HG03039 (cell line): ENCODE measurements around the gene PON3.
"Not testable (repeated sequence)": the region's sequence is repeated elsewhere in the genome, so short reads cannot be mapped to it uniquely, and the experiment has no call there.

Source experiments
- ATAC-seq: cut with Tn5 transposase; IDR thresholded peaks from one replicate; pipeline ENCODE4 v1.9.1; 2021; ENCODE audit warnings: mild to moderate bottlenecking, moderate library complexity; ENCODE audit not compliant: unreplicated experiment

PON3 gene

DNA sequence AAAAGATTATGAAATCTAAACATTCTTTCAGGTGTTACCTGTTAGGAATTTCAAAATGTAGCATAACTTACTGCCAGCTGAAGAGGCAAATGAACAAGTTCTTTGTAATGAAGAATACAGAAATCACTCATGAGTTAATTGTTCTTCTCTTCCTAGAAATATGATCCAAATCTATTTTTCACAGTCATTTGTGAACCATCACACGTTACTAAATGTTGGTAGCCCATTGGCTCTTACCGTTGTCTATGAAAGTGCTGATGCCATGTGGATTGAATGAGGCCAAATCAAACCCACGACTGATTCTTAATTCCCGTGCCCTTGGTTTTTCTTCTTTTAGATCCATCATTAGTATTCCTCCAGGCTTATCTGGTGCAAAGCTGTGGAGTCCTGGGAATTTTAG, 15.9 kb upstream of the PON3 start:
- no peak for ATAC-seq

- no peak for ATAC-seq
Observed at GRCh38 chr7:95411666-95412065, 15.5 kb upstream of the PON3 start.

- ATAC-seq = no peak
Observed at GRCh38 chr7:95411036-95411435, 14.9 kb upstream of the PON3 start.

GRCh38 chr7:95407751-95408150, 11.6 kb upstream of the PON3 start:
- no peak for ATAC-seq

DNA sequence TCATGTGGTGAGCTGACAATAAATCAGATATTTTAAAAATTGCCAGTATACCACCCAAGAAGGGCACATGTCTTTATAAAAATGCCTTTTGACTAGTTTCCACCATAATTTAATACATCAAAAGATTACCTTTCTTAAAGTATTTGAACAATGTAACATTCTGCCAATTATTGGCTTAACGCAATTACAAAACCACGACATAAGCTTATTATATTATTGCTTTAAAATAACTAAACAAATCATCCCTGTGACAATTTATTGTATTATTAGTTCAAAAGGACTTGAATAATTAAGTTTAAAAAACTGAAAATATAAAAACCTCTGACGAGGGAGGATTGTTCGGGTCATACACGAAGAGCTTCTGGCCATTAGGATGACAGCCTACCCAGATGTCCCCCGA, 9.6 kb upstream of the PON3 start:
- ATAC-seq = no peak

GRCh38 chr7:95405208-95405607, 9.0 kb upstream of the PON3 start:
- ATAC-seq = no peak

DNA sequence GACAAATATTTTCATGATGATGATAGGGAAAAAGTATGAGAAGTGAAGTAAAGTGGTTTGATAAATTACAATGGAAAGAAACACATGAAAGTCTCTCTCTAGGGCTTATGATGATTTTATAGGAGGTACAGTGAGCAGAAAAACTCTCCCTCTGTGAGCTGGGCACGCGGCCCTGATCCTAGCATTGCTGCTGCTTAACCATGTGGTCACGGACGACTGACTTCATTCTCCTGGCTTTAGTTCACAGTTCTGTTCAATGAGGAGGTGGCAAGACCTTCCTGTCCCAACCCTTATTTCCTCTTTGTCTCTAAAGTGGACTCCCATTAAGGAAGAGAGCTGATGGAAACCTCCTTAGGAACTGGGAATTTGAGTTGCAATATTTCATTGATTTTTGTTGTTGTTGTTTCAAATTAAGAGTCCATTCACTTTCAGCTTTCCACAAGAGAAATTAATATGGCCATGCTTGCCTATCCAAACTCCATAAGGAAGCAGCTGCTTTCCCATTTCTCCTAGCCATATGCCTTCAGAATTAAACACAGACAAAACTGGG, 8.2 kb upstream of the PON3 start:
- no peak for ATAC-seq

DNA sequence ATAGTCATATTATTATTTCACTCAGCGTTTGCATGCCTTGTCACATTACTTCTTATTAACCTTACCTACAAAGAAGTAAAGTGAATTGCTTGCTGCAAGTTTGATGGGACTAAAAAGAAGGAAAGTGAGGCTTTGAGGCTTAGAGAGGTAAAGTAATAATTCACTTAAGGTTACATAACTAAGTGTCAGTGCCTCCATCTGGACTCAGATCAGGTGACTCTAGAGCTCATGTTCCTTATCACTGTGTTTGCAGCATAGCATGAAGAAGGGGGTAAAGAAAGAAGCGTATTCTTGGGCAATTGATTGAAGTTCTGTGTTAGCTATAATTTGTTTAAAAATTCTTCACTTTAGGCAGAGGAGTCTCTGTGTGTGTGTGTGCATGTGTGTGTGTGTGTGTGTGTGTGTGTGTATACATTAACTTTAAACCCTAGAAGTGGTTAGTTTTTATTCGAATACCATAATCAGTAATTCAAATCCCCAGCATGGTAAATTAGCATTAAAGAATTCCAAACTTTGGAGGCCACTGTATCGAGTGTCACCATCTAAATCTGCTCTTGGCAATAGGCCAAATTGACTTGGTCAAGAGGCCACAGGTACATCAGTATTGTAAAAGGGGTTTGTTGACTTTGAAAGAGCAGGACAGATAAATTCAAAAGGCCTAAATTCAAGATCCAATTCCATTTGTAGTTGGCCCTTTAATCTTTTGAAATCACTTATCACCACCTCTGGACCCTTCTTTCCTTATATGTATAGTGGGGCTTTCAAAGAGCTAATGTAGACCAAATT, 2.2 kb upstream of the PON3 start:
- no peak for ATAC-seq

DNA sequence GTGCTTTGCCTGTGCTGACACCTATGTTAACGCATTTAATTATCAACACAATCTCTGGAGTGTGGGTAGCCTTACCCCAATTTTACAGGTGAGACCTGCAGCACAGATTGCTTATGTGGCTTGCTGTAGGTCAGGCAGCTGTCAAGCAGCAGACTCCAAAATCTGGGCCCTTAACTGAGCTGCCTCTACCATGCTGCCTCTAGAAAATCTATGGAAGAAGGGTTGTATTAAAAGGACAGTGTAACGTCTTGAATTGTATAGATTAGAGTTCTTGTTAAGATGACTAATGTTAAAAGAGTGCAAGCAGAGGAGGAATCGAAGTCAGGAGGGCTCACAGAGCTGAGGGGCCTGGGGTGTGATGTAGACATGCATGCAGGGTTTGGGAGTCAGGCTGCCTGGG, 1.2 kb upstream of the PON3 start:
- ATAC-seq = no peak

- ATAC-seq = no peak
Observed at GRCh38 chr7:95395755-95396135, 430 bp downstream of the PON3 start.

GRCh38 chr7:95394370-95394769, 1.8 kb downstream of the PON3 start:
- no peak for ATAC-seq

DNA sequence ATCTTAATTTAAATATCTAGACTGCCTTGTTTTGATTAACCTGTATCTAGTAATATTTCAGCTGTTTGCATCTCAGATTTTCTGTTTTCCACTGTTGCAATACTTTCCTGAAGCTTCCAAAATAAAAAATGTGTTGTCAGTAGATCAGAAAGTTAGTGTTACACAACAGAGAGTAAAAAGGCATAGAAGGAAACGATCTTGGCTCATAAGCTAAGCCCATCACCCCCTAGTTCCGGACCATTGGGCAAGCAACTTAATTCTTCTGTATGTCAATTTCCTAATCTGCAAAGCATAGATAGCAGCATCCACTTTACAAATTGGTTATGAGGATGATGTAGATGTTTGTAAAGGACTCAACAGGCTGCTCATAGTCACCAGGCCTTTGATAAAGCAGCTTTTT, 4.4 kb downstream of the PON3 start:
- no peak for ATAC-seq

DNA sequence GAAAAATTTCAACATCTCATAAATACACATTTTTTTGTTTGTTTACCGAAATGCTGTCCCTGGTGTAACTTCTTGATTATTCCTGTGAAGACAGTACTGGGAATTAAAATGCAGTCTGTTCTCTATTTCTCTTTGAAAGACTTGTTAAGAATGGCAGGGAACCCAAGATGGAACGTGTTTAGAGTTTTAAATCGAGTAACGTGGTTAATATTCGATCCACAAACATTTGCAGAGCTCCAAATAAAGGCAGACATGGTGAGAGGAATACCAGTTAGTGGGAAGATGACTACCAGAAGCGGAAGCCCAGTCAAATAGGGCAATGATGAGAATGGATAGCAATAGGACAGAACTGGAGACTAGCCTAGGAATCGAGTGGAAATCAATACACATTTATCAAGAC, 6.7 kb downstream of the PON3 start:
- no peak for ATAC-seq

- ATAC-seq = not testable (repeated sequence)
Observed at GRCh38 chr7:95379457-95379856, 16.7 kb downstream of the PON3 start.

DNA sequence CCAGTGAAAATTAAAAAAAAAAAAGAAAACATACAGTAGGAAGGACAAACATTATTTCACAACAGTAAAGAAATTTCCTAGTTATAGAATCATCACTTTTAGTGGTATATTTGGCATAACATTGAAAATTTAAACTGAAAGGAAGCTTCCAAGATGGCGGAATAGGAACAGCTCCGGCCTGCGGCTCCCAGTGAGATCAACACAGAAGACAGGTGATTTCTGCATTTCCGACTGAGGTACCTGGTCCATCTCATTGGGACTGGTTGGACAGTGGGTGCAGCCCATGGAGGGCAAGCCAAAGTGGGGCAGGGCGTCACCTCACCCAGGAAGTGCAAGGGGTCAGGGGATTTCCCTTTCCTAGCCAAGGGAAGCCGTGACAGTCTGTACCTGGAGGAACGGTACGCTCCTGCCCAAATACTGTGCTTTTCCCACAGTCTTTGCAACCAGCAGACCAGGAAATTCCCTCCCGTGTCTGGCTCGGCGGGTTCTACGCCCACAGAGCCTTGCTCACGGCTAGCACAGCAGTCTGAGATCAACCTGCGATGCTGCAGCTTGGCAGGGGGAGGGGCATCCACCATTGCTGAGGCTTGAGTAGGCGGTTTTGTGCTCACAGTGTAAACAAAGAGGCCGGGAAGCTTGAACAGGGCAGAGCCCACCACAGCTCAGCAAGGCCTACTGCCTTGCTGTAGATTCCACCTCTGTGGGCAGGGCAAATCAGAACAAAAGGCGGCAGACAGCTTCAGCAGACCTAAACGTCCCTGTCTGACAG, 19.4 kb downstream of the PON3 start:
- no peak for ATAC-seq

- ATAC-seq = no peak
Observed at GRCh38 chr7:95375591-95376257, 20.5 kb downstream of the PON3 start.

DNA sequence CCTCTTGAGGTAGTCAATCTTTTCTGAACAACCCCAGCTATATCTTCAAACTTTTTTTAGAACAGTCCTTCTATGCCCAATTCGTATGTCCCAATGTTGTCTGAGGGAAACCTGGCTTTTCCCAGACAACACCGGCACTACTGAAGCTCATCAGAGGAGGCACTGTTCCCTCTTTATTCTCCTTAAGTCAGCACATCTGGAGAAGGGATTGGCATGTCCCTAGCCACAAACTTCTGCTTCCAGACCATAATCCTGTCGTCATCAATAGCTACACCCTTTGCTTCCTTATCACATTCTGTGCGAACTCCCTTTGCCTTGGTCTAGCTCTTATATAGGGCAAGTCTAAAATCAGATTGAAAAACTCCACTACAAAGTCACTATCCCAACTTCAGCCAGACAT, 22.9 kb downstream of the PON3 start:
- no peak for ATAC-seq

GRCh38 chr7:95368235-95368634, 27.9 kb downstream of the PON3 start:
- no peak for ATAC-seq

GRCh38 chr7:95367606-95368005, 28.6 kb downstream of the PON3 start:
- ATAC-seq = no peak

DNA sequence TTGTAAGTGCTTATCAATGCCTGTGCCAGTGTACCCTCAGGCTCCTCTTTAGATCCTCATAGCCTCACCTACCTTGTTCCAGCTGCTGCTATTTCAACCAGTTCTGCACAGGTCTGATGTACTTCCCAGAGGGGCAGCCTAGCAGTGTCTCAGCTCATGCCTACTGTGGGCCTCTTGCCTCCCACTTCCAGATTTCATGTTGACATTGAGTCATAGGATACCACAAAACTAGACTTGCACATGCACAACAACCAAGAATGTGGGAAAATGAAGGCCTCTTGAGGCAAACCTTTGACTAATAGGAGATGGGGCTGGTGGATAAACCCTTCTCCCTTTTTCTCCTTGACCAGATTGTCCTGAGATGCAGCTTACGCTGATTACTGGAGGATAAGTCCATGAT, 31.0 kb downstream of the PON3 start:
- ATAC-seq = no peak

GRCh38 chr7:95357623-95358022, 38.6 kb downstream of the PON3 start:
- ATAC-seq = no peak
